Endothelial cell (in vitro differentiated cells): ENCODE measurements around the gene COL6A3. TPM values are rescaled to one million over a fixed set of nuclear protein-coding genes. Genes with fewer than 3 reads are reported as not detected.

Source experiments
- DNase-seq: peaks from one replicate; pipeline ENCODE4 v3.0.0; 2021; ENCODE audit warnings: low spot score
- H3K27ac Mint-ChIP-seq: one replicate; pipeline ENCODE4 v1.8.0; 2021; ENCODE audit warnings: mixed read lengths, inconsistent platforms; ENCODE audit not compliant: unreplicated experiment
- H3K27me3 Mint-ChIP-seq: one replicate; pipeline ENCODE4 v1.8.0; 2021; ENCODE audit warnings: mild to moderate bottlenecking, moderate library complexity, mixed read lengths, inconsistent platforms; ENCODE audit not compliant: unreplicated experiment
- H3K36me3 Mint-ChIP-seq: one replicate; pipeline ENCODE4 v1.8.0; 2021; ENCODE audit warnings: mild to moderate bottlenecking, low read depth, mixed read lengths, inconsistent platforms; ENCODE audit not compliant: unreplicated experiment
- H3K4me1 Mint-ChIP-seq: one replicate; pipeline ENCODE4 v1.8.0; 2021; ENCODE audit warnings: mild to moderate bottlenecking, mixed read lengths, inconsistent platforms; ENCODE audit not compliant: unreplicated experiment
- H3K4me3 Mint-ChIP-seq: one replicate; pipeline ENCODE4 v1.8.0; 2021; ENCODE audit warnings: mild to moderate bottlenecking, mixed read lengths, inconsistent platforms; ENCODE audit not compliant: unreplicated experiment
- H3K9me3 Mint-ChIP-seq: one replicate; pipeline ENCODE4 v1.8.0; 2021; ENCODE audit warnings: mixed read lengths, inconsistent platforms; ENCODE audit not compliant: unreplicated experiment
- CTCF ChIP-seq: fragments of 200-600 bp; sonication (generic); IDR thresholded peaks from one replicate; pipeline ENCODE4 v1.5.0; 2021; ENCODE audit warnings: antibody characterized with exemption; ENCODE audit not compliant: unreplicated experiment
- total RNA-seq: library from RNA; stranded (reverse); fragmentation: NEBNext Ultra II Directional; extraction: Animal tissue kit (Norgen Biotek cat#: 25700); gene quantifications from one replicate; pipeline ENCODE4 v1.2.1, GENCODE V29; 2021; ENCODE audit not compliant: unreplicated experiment

Gene COL6A3
- total RNA-seq, 1 donor from 2014 or later, result 1.6 TPM

- no peak overlapping the region for H3K4me3 Mint-ChIP-seq
Observed at GRCh38 chr2:237351046-237351445, 62.9 kb downstream of the COL6A3 start.

GRCh38 chr2:237350597-237350996 is 63.4 kb downstream of the COL6A3 start:
- no peaks in the 10 kb centered on the region for H3K4me1 Mint-ChIP-seq
- H3K27me3 Mint-ChIP-seq, result peaks cover 3% of the 10 kb centered on the region
- no peaks in the 10 kb centered on the region for H3K9me3 Mint-ChIP-seq
- no peak overlapping the region for H3K27ac Mint-ChIP-seq
- no peaks in the 10 kb centered on the region for H3K36me3 Mint-ChIP-seq
- TF ChIP-seq CTCF, result no peak
- no peak for DNase-seq
- H3K4me3 Mint-ChIP-seq, result no peak overlapping the region

More at GRCh38 chr2:237351046-237351445, 62.9 kb downstream of the COL6A3 start:
- no peaks in the 10 kb centered on the region for H3K4me1 Mint-ChIP-seq
- TF ChIP-seq CTCF, result no peak
- peaks cover 3% of the 10 kb centered on the region for H3K27me3 Mint-ChIP-seq
- no peaks in the 10 kb centered on the region for H3K9me3 Mint-ChIP-seq
- DNase-seq, result no peak
- H3K36me3 Mint-ChIP-seq, result no peaks in the 10 kb centered on the region
- no peak overlapping the region for H3K27ac Mint-ChIP-seq

- H3K27me3 Mint-ChIP-seq, result peaks cover 3% of the 10 kb centered on the region
- H3K36me3 Mint-ChIP-seq, result no peaks in the 10 kb centered on the region
- no peak for DNase-seq
- no peaks in the 10 kb centered on the region for H3K4me1 Mint-ChIP-seq
- no peaks in the 10 kb centered on the region for H3K9me3 Mint-ChIP-seq
- no peak overlapping the region for H3K27ac Mint-ChIP-seq
- H3K4me3 Mint-ChIP-seq, result no peak overlapping the region
- no peak for TF ChIP-seq CTCF
Observed at GRCh38 chr2:237350070-237350469, 63.9 kb downstream of the COL6A3 start.

GRCh38 chr2:237348281-237348865 is 65.6 kb downstream of the COL6A3 start:
- DNase-seq, result no peak
- Mint-ChIP-seq H3K36me3 (peaks cover 3% of the 10 kb centered on the region), H3K9me3 (no peaks in the 10 kb centered on the region), H3K27ac (no peak overlapping the region), H3K4me3 (no peak overlapping the region), H3K27me3 (peaks cover 3% of the 10 kb centered on the region), H3K4me1 (no peaks in the 10 kb centered on the region)
- no peak for TF ChIP-seq CTCF

- H3K4me3 Mint-ChIP-seq, result no peak overlapping the region
- peaks cover 3% of the 10 kb centered on the region for H3K27me3 Mint-ChIP-seq
- H3K36me3 Mint-ChIP-seq, result peaks cover 3% of the 10 kb centered on the region
- no peak for DNase-seq
- TF ChIP-seq CTCF, result no peak
- H3K4me1 Mint-ChIP-seq, result peaks cover 7% of the 10 kb centered on the region
- no peak overlapping the region for H3K27ac Mint-ChIP-seq
- H3K9me3 Mint-ChIP-seq, result no peaks in the 10 kb centered on the region
Observed at GRCh38 chr2:237345891-237346640, 67.9 kb downstream of the COL6A3 start.
